ENCODE measurements around the gene INMT.

DNA sequence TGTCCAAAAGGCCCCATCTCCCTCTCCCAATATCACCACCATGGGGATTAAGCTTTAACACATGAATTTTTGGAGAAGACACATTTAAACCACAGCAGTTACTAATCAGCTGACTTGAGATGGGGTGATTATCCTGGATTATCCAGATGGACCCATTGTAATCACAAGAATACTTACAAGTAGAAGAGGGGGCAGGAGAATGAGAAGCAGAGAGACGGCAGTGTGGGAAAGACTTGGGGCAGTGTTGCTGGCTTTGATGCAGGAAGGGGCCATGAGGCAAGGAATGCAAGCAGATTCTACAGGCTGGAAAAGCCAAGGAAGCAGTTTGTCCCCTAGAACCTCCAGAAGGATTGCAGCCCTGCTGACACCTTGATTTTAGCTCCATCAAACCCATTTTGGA, 30.7 kb upstream of the INMT start:
- TF ChIP-seq, protein P1, sequence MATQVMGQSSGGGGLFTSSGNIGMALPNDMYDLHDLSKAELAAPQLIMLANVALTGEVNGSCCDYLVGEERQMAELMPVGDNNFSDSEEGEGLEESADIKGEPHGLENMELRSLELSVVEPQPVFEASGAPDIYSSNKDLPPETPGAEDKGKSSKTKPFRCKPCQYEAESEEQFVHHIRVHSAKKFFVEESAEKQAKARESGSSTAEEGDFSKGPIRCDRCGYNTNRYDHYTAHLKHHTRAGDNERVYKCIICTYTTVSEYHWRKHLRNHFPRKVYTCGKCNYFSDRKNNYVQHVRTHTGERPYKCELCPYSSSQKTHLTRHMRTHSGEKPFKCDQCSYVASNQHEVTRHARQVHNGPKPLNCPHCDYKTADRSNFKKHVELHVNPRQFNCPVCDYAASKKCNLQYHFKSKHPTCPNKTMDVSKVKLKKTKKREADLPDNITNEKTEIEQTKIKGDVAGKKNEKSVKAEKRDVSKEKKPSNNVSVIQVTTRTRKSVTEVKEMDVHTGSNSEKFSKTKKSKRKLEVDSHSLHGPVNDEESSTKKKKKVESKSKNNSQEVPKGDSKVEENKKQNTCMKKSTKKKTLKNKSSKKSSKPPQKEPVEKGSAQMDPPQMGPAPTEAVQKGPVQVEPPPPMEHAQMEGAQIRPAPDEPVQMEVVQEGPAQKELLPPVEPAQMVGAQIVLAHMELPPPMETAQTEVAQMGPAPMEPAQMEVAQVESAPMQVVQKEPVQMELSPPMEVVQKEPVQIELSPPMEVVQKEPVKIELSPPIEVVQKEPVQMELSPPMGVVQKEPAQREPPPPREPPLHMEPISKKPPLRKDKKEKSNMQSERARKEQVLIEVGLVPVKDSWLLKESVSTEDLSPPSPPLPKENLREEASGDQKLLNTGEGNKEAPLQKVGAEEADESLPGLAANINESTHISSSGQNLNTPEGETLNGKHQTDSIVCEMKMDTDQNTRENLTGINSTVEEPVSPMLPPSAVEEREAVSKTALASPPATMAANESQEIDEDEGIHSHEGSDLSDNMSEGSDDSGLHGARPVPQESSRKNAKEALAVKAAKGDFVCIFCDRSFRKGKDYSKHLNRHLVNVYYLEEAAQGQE (IDR thresholded peaks at IDR 0.05; ENCODE audit: insufficient read depth in 1 of 2, low read depth in 2 of 2, low read length in 2 of 2) = no peak
- TF ChIP-seq FOXP2 (optimal IDR thresholded peaks at IDR 0.05; ENCODE audit: borderline replicate concordance, extremely low read depth, extremely low read length, insufficient read depth) (no peak), POLR2AphosphoS5 (IDR thresholded peaks at IDR 0.05; ENCODE audit: low read depth, low read length) (no peak), TAF1 (IDR thresholded peaks at IDR 0.05; ENCODE audit: borderline replicate concordance, insufficient read depth, low read length) (no peak)
